HEK293 (cell line): Measurements from ENCODE around the gene TSPAN13.

Experiments used
- CTCF ChIA-PET: fragments of 350-600 bp; formaldehyde crosslinking; extraction: SDS; loops from one replicate; lab custom pipeline; 2021; ENCODE audit warnings: antibody characterized with exemption; lab: Yijun Ruan, JAX
- POLR2A ChIA-PET: fragments of 300-600 bp; formaldehyde crosslinking; extraction: SDS; loops from one replicate; lab custom pipeline; 2020; ENCODE audit warnings: antibody characterized with exemption, inconsistent platforms; lab: Yijun Ruan, JAX
- H3K27ac ChIP-seq: fragments of 200-500 bp; sonication (Bioruptor generic); 2 replicates; pipeline ENCODE4 v1.5.1; 2014; ENCODE audit warnings: low read depth, low read length, control low read depth, inconsistent platforms; ENCODE audit errors: extremely low read depth
- H3K36me3 ChIP-seq, 2 experiments: fragments of 200-500 bp in 1 of 2; sonication (Bioruptor generic) in 1 of 2; 1 replicate in 1 of 2; 2 replicates in 1 of 2; pipeline ENCODE4 v1.5.1; 2014 to 2017; ENCODE audit warnings: inconsistent platforms in 2 of 2, low read length in 2 of 2; ENCODE audit not compliant: control insufficient read depth in 2 of 2, insufficient read depth in 1 of 2
- H3K4me1 ChIP-seq: fragments of 200-500 bp; sonication (Bioruptor generic); 2 replicates; pipeline ENCODE4 v1.5.1; 2014; ENCODE audit warnings: mild to moderate bottlenecking, low read length, inconsistent platforms; ENCODE audit not compliant: control insufficient read depth, insufficient read depth
- H3K4me3 ChIP-seq: 2 replicates; pipeline ENCODE4 v1.5.1; 2011; ENCODE audit warnings: low read depth, mild to moderate bottlenecking, control low read depth, low read length, moderate library complexity
- H3K9me3 ChIP-seq: fragments of 200-500 bp; sonication (Bioruptor generic); 2 replicates; pipeline ENCODE4 v1.5.1; 2014; ENCODE audit warnings: low read depth, low read length, inconsistent platforms; ENCODE audit not compliant: control insufficient read depth, insufficient read depth
- KLF10 ChIP-seq: fragments of 450-650 bp; IDR thresholded peaks from 2 replicates; pipeline ENCODE4 v1.5.1; 2018; ENCODE audit warnings: missing biosample characterization, mild to moderate bottlenecking, missing genetic modification characterization
- PATZ1 ChIP-seq: fragments of 450-650 bp; formaldehyde crosslinking; IDR thresholded peaks from 2 replicates; pipeline ENCODE4 v1.5.1; 2016; ENCODE audit warnings: missing biosample characterization, missing genetic modification characterization
- REST ChIP-seq: fragments of 450-650 bp; formaldehyde crosslinking; IDR thresholded peaks from 2 replicates; pipeline ENCODE4 v1.5.1; 2016; ENCODE audit warnings: missing biosample characterization, missing genetic modification characterization
- SCRT1 ChIP-seq: fragments of 450-650 bp; formaldehyde crosslinking; IDR thresholded peaks from 2 replicates; pipeline ENCODE4 v1.5.1; 2016; ENCODE audit warnings: missing biosample characterization, missing genetic modification characterization, borderline replicate concordance
- SCRT2 ChIP-seq: fragments of 450-650 bp; formaldehyde crosslinking; IDR thresholded peaks from 2 replicates; pipeline ENCODE4 v1.5.1; 2016; ENCODE audit warnings: missing biosample characterization, missing genetic modification characterization
- TRIM28 ChIP-seq: IDR thresholded peaks from 2 replicates; pipeline ENCODE4 v1.6.1; 2011; ENCODE audit warnings: low read length, control low read depth, borderline replicate concordance
- ZFHX2 ChIP-seq: fragments of 450-650 bp; formaldehyde crosslinking; conservative IDR thresholded peaks from 2 replicates; pipeline ENCODE4 v1.5.1; 2016; ENCODE audit warnings: missing biosample characterization, missing genetic modification characterization
- ZNF10 ChIP-seq: fragments of 450-650 bp; formaldehyde crosslinking; IDR thresholded peaks from 2 replicates; pipeline ENCODE4 v1.5.1; 2017; ENCODE audit warnings: missing biosample characterization, missing genetic modification characterization
- ZNF2 ChIP-seq: fragments of 450-650 bp; formaldehyde crosslinking; IDR thresholded peaks from 2 replicates; pipeline ENCODE4 v1.5.1; 2016; ENCODE audit warnings: missing biosample characterization, missing genetic modification characterization
- ZNF274 ChIP-seq, 2 experiments: fragments of 200-500 bp in 1 of 2; fragments of 450-650 bp in 1 of 2; sonication (Bioruptor generic) in 1 of 2; formaldehyde crosslinking in 1 of 2; IDR thresholded peaks; 2 replicates each; pipeline versions ENCODE4 v1.5.1 to v1.6.1; 2014 to 2016; ENCODE audit warnings: borderline replicate concordance in 1 of 2, inconsistent platforms in 1 of 2, low read length in 1 of 2, missing biosample characterization in 1 of 2, missing genetic modification characterization in 1 of 2
- ZNF404 ChIP-seq: fragments of 450-650 bp; formaldehyde crosslinking; IDR thresholded peaks from 2 replicates; pipeline ENCODE4 v1.5.1; 2017; ENCODE audit warnings: missing biosample characterization, missing genetic modification characterization
- ZNF433 ChIP-seq: fragments of 450-650 bp; formaldehyde crosslinking; IDR thresholded peaks from 2 replicates; pipeline ENCODE4 v1.5.1; 2016; ENCODE audit warnings: missing biosample characterization, missing genetic modification characterization, low read depth
- ZNF501 ChIP-seq: fragments of 450-650 bp; formaldehyde crosslinking; IDR thresholded peaks from 2 replicates; pipeline ENCODE4 v1.5.1; 2016; ENCODE audit warnings: missing biosample characterization, missing genetic modification characterization
- ZNF514 ChIP-seq: fragments of 450-650 bp; formaldehyde crosslinking; IDR thresholded peaks from 2 replicates; pipeline ENCODE4 v1.5.1; 2016; ENCODE audit warnings: missing biosample characterization, missing genetic modification characterization
- ZNF621 ChIP-seq: fragments of 450-650 bp; formaldehyde crosslinking; IDR thresholded peaks from 2 replicates; pipeline ENCODE4 v1.5.1; 2017; ENCODE audit warnings: missing biosample characterization, missing genetic modification characterization
- ZNF645 ChIP-seq: fragments of 450-650 bp; formaldehyde crosslinking; IDR thresholded peaks from 2 replicates; pipeline ENCODE4; 2016; ENCODE audit warnings: missing biosample characterization, missing genetic modification characterization
- ZNF830 ChIP-seq: fragments of 450-650 bp; IDR thresholded peaks from 2 replicates; pipeline ENCODE4 v1.5.0; 2018; ENCODE audit warnings: missing biosample characterization, missing genetic modification characterization, low read depth, mild to moderate bottlenecking, moderate library complexity
- ZSCAN18 ChIP-seq: fragments of 450-650 bp; formaldehyde crosslinking; IDR thresholded peaks from 2 replicates; pipeline ENCODE4 v1.5.1; 2016; ENCODE audit warnings: missing biosample characterization, missing genetic modification characterization

Gene TSPAN13

GRCh38 chr7:16708511-16708910 is 45.0 kb upstream of the TSPAN13 start (continued):
- TF ChIP-seq ZNF433 (tag by site-specific recombination) (no peak), ZNF621 (tag by site-specific recombination) (no peak), ZNF514 (tag by site-specific recombination) (no peak), ZNF274 (IDR thresholded peaks at IDR 0.05; ENCODE audit: low read length) (no peak), ZNF274 (tag by site-specific recombination; IDR thresholded peaks at IDR 0.05; ENCODE audit: borderline replicate concordance) (no peak), REST (tag by site-specific recombination) (no peak), ZNF404 (no peak), ZNF645 (tag by site-specific recombination) (no peak), PATZ1 (tag by site-specific recombination) (no peak)

- H3K4me3 ChIP-seq: no peak overlapping the region
- POLR2A ChIA-PET: interaction anchor here (0.5 kb wide), 1 partner anchor 46 kb away, joined by 6 read pairs; no protein-coding TSS in a partner anchor
- TF ChIP-seq ZNF830 (no peak), ZNF2 (tag by site-specific recombination) (no peak), REST (tag by site-specific recombination) (no peak), ZSCAN18 (tag by site-specific recombination) (no peak), TRIM28 (no peak), ZNF10 (no peak), SCRT1 (tag by site-specific recombination) (no peak), KLF10 (no peak), SCRT2 (tag by site-specific recombination) (no peak), ZNF501 (tag by site-specific recombination) (no peak), ZFHX2 (tag by site-specific recombination) (no peak)
- TF ChIP-seq, all 188 proteins: peak for 0
- no peaks in the 10 kb centered on the region for H3K4me1 ChIP-seq
- no peaks in the 10 kb centered on the region for H3K9me3 ChIP-seq
- CTCF ChIA-PET: no interaction called here
- H3K36me3 ChIP-seq: peaks cover 7 to 17% of the 10 kb centered on the region in 2 experiments
- H3K27ac ChIP-seq: no peak overlapping the region
Observed at GRCh38 chr7:16708980-16709379, 44.6 kb upstream of the TSPAN13 start.
